K562 (cell line): ENCODE data around the gene TVP23B. TPM values are rescaled to one million over a fixed set of nuclear protein-coding genes. Genes with fewer than 3 reads are reported as not detected.
"Not testable (repeated sequence)": the region's sequence is repeated elsewhere in the genome, so short reads cannot be mapped to it uniquely, and the experiment has no call there.

ENCODE experiments used
- NR4A1 ChIP-seq, 2 experiments: fragments of 250-450 bp in 1 of 2; fragments of 450-650 bp in 1 of 2; sonication (Bioruptor Pico) in 1 of 2; IDR thresholded peaks; 2 replicates each; pipeline versions ENCODE4 v1.4.0 to v1.6.1; 2016 to 2020; ENCODE audit warnings: mild to moderate bottlenecking in 2 of 2, missing compliant biosample characterization in 1 of 2, missing genetic modification characterization in 1 of 2, moderate library complexity in 1 of 2
- REST ChIP-seq, 2 experiments: fragments of 450-650 bp; formaldehyde crosslinking in 1 of 2; IDR thresholded peaks; 2 replicates each; pipeline versions ENCODE4 v1.4.0 to v1.6.1; 2014 to 2020; ENCODE audit warnings: mild to moderate bottlenecking in 2 of 2, borderline replicate concordance in 1 of 2, low read depth in 1 of 2
- TCF15 ChIP-seq: fragments of 250-450 bp; sonication (Bioruptor Pico); IDR thresholded peaks from 2 replicates; pipeline ENCODE4 v1.8.0; 2022; ENCODE audit warnings: moderate library complexity, mild to moderate bottlenecking, inconsistent platforms
- TCFL5 ChIP-seq: fragments of 250-450 bp; sonication (Bioruptor Pico); conservative IDR thresholded peaks from 2 replicates; pipeline ENCODE4 v1.6.1; 2021; ENCODE audit warnings: mild to moderate bottlenecking, moderate library complexity, matching md5 sums
- ZFX ChIP-seq: sonication (generic); formaldehyde crosslinking; IDR thresholded peaks from 2 replicates; pipeline ENCODE4 v1.8.0; 2022; ENCODE audit warnings: mild to moderate bottlenecking, missing genetic modification reagents, moderate library complexity
- ZNF589 ChIP-seq: fragments of 200-800 bp; sonication (Bioruptor generic); IDR thresholded peaks from 2 replicates; pipeline ENCODE4 v1.6.1; 2016; ENCODE audit warnings: low read depth, missing genetic modification characterization, missing compliant biosample characterization
- ZNF740 ChIP-seq, 3 experiments: fragments of 200-800 bp in 1 of 3; sonication (Bioruptor generic) in 1 of 3; sonication (generic) in 1 of 3; formaldehyde crosslinking in 1 of 3; IDR thresholded peaks; 2 replicates each; pipeline versions ENCODE4 v1.6.1 to v1.8.0; 2016 to 2022; ENCODE audit warnings: mild to moderate bottlenecking in 2 of 3, missing compliant biosample characterization in 2 of 3, missing genetic modification characterization in 2 of 3, missing genetic modification reagents in 1 of 3
- ZNF766 ChIP-seq: fragments of 200-800 bp; sonication (Bioruptor generic); conservative IDR thresholded peaks from 2 replicates; pipeline ENCODE4 v1.6.1; 2016; ENCODE audit warnings: missing genetic modification characterization, missing compliant biosample characterization
- polyA plus RNA-seq, 8 experiments: library from polyadenylated mRNA; depleted of rRNA in 4 of 8; stranded (reverse) in 5 of 8; unstranded in 3 of 8; fragments of >200 nt; fragmentation: Nextera tagmentation in 2 of 8; fragmentation: Illumina TruSeq in 1 of 8; extraction: Ambion mirVana in 2 of 8; extraction: Trizol in 1 of 8; gene quantifications; 2 replicates each; pipeline versions ENCODE4 v1.2.1 to v1.2.3, GENCODE V29; 2011 to 2014; ENCODE audit warnings: inconsistent platforms in 1 of 8, missing spikeins in 1 of 8
- total RNA-seq, 7 experiments: library from RNA; depleted of rRNA in 6 of 7; stranded (reverse); fragments of >200 nt in 6 of 7; fragmentation: Illumina TruSeq in 2 of 7; extraction: Trizol in 2 of 7; gene quantifications; 2 replicates each; pipeline versions ENCODE4 v1.2.1 to v1.2.3, GENCODE V29; 2011 to 2021; ENCODE audit warnings: low replicate concordance in 1 of 7
- TF ChIP-seq, protein P1 (sequence below): fragments of 450-650 bp; IDR thresholded peaks from 2 replicates; pipeline ENCODE4 v1.6.1; 2017; ENCODE audit warnings: antibody characterized with exemption, mild to moderate bottlenecking

TVP23B gene
- total and polyA plus RNA-seq, 9 of the 15 experiments (the other 6 are each of a cell fraction or from before 2014, with no cell fraction given) = 10.4 to 52.8 (median 15.8) TPM

- TF ChIP-seq, protein P1, sequence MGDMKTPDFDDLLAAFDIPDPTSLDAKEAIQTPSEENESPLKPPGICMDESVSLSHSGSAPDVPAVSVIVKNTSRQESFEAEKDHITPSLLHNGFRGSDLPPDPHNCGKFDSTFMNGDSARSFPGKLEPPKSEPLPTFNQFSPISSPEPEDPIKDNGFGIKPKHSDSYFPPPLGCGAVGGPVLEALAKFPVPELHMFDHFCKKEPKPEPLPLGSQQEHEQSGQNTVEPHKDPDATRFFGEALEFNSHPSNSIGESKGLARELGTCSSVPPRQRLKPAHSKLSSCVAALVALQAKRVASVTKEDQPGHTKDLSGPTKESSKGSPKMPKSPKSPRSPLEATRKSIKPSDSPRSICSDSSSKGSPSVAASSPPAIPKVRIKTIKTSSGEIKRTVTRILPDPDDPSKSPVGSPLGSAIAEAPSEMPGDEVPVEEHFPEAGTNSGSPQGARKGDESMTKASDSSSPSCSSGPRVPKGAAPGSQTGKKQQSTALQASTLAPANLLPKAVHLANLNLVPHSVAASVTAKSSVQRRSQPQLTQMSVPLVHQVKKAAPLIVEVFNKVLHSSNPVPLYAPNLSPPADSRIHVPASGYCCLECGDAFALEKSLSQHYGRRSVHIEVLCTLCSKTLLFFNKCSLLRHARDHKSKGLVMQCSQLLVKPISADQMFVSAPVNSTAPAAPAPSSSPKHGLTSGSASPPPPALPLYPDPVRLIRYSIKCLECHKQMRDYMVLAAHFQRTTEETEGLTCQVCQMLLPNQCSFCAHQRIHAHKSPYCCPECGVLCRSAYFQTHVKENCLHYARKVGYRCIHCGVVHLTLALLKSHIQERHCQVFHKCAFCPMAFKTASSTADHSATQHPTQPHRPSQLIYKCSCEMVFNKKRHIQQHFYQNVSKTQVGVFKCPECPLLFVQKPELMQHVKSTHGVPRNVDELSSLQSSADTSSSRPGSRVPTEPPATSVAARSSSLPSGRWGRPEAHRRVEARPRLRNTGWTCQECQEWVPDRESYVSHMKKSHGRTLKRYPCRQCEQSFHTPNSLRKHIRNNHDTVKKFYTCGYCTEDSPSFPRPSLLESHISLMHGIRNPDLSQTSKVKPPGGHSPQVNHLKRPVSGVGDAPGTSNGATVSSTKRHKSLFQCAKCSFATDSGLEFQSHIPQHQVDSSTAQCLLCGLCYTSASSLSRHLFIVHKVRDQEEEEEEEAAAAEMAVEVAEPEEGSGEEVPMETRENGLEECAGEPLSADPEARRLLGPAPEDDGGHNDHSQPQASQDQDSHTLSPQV = peak; percentile 93
- TF ChIP-seq TCF15 (CRISPR knock-in tag) (peak; percentile 87), ZNF589 (peak; percentile 86; the same call in 1 of the 2 replicates), NR4A1 (tag; IDR thresholded peaks at IDR 0.05) (peak; percentile 94), ZNF740 (tag; IDR thresholded peaks at IDR 0.05) (0 out of 4 replicates have a peak, but pooled peaks of 1 of the 2 experiments have one; percentile 54), ZNF766 (CRISPR knock-in tag) (peak; percentile 74), ZFX (CRISPR knock-in tag) (peak; percentile 24; the same call in 1 of the 2 replicates), REST (IDR thresholded peaks at IDR 0.05; ENCODE audit: borderline replicate concordance) (peak; percentile 30), TCFL5 (CRISPR knock-in tag) (peak; percentile 84; the same call in 1 of the 2 replicates)
- TF ChIP-seq NR4A1 (CRISPR knock-in tag; IDR thresholded peaks at IDR 0.05); ZNF740 (CRISPR knock-in tag; IDR thresholded peaks at IDR 0.05); REST (CRISPR knock-in tag; IDR thresholded peaks at IDR 0.05; ENCODE audit: low read depth): not testable (repeated sequence)
Measured at GRCh38 chr17:18816489-18817371, 35.7 kb downstream of the TVP23B start (continued).
